SHP77 treated with DMSO at 0.1 percent for 48 hours (cell line): Measurements from ENCODE around the gene AFMID.
"Not testable (repeated sequence)": the region's sequence is repeated elsewhere in the genome, so short reads cannot be mapped to it uniquely, and the experiment has no call there.

Experiments used
- DNase-seq: peaks from one replicate; lab custom pipeline; 2025; lab: John Stamatoyannopoulos, UW

AFMID gene

DNA sequence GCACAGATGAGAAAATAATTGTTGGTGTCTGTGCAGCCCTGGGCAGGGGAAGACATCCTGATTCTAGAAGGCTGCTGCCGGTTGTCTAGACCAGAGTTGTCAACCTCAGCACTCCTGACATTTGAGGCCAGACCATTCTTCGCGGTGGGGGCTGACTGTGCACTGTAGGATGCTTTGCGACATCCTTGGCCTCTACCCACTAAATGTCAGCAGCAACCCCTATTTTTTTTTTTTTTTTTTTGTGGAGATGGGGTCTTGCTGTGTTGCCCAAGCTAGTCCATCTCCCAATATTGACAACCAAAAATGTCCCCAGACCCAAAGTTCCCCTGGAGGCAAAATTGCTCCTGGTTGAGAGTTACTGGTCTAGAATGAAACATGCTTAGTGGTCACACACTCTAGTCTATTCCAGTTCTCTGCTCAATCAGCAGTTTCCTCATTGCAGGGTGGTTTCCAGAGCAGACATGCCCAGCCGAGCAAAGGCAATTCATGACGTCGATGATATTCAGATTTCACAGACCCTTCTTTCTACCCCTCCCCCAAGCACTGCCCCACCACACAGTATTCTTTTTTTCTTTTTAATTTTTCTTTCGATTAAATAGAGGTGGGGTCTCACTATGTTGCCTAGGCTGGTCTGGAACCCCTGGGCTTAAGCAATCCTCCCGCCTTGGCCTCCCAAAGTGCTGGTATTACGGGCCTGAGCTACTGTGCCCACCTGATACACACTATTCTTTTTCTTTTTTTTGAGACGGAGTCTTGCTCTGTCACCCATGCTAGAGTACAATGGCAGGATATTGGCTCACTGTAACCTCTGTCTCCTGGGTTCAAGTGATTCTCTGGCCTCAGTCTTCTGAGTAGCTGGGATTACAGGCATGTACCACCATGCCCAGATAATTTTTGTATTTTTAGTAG is 32.0 kb upstream of the AFMID start:
- no peak for DNase-seq

DNA sequence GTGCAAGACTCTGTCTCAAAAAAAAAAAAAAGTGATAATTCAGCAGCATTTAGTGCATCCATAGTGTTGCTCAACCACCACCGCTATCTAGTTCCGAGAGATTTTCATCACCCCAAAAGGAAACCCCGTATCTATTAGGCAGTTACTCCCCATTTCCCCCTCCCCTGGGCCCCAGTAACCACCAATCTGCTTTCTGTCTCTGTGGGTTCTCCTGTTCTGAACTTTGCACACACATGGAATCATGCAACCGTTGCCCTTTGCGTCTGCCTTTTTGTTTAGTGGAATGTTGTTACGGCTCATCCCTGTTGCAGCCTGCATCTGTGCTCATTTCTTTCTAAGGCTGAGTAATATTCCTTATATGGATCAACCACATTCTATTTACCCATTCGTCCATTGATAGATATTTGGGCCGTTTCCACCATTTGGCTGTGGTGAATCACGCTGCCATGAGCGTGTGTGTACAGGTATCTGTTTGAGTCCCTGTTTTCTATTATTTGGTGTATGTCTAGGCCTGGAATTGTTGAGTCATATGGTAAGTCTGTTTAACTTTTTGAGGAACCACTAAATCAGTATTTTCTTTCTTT is 27.5 kb upstream of the AFMID start:
- DNase-seq: no peak

DNA sequence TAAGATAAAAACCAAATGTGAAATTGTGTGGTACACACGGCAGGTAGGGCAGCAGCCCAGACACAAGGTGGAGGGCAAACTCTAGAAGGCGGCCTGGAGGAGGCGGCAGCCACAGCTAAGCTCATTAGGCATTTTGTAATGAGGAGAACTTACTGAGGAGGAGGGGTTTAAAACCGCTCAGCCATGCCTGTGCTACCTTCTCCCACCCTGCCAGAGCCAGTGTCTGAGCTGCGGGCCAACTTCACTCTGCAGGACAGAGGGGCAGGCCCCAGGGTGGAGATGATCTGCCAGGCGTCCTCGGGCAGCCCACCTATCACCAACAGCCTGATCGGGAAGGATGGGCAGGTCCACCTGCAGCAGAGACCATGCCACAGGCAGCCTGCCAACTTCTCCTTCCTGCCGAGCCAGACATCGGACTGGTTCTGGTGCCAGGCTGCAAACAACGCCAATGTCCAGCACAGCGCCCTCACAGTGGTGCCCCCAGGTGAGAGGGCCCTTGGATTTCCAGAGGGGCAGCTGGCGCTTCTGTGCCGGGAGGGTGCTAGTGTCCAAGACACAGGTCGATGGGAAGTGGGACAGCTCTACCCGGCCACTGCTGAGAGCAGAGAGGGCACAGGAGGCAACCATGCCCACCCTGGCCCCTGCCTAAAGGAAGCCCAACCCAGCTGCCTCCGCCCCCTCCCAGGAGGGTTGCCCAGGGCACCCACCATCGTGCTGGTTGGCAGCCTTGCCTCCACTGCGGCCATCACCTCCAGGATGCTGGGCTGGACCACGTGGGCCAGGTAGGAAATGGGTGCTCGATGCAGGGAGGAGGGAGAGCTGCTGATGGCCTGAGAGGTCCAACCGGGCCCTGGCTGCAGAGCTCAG is 23.0 kb upstream of the AFMID start:
- no peak for DNase-seq

DNA sequence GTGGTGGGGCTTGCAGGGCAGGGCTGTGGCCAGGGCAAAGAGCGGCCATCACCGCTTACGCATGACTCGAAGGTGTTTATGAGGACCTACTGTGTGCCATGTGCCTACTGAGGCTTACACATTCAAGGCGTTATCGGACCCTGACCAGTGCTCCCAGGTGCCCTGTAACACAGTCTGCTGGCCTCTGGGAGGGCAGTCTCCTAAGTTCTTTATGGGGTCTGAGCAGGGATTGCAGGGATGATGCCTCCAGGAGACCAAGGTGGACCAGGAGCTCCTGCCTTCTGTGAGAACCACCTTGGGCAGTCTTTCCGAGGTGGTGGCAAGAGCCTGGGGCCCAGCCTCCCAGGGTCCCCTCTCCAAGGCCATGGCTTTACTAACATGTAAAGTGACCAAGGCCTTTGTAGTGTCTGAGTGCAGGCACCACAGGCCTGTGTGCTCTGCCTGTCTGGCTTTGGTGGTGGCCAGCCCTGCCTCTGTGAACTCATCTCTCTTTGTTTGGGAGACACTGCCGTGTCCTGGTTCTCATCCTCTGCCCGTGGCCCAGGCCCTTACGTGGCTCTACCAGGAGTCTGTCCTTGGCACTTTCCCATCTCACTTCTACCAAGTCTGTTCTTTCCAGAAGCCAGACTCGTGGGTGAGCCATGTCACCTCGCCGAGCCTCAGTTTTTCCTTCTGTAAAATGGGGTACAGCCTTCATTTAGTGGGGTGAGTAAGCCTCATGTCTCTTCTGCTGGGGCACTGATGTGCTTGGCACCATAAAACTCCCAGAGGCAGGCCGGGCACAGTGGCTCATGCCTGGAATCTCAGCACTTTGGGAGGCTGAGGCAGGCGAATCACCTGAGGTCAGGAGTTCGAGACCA is 22.2 kb upstream of the AFMID start:
- no peak for DNase-seq

DNA sequence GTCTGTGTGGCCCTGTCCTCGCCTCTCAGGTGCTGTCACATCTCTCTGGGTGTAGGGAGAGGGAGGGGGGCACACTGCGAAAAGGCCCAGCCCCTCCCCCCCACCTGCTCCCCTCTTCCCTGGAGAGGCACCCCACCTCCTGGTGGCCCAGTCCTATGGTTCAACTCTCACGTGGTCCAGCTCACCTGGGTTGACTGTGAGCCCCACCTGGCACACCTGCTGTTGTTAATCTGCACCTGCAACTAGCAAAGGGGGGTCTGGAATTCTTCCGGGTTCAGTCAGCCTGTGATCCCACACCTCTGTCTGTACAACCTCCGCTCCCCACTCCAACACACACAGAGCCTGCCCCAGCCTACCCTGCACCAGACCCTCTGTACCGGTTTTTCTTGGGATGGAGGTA is 20.7 kb upstream of the AFMID start:
- DNase-seq: no peak

DNA sequence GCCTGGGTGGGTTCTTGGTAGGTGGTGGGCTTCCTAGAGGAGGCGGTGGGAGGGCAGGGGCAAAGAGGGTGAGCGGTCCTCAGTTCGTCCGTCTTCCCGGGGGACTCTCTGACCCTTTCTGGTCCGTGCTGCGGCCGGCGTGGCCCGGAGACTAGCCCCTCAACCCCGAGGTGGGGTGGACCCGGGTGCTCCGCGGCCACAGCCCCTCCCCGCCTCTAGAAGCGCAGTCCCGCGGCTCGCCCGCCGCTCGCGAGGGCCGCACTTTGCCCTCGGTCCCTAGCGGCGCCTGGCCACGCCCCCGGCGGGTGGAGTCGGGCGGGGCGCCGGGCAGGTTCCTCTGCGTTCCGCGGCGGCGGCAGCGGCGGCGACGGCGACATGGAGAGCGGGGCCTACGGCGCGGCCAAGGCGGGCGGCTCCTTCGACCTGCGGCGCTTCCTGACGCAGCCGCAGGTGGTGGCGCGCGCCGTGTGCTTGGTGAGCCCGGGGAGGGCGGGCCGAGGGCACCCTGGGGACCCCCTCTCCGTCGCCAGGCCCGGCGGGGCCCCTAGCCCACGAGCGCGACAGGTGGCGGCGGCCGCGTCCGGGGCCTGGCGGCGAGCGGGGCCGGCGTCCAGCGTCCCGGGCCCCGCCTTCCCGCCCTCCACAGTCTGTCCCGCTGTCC is 18.8 kb upstream of the AFMID start, which contains the start of gene SYNGR2:
SYNGR2 (plus strand) TSS at position 340 of the 661 bp plus-strand sequence; CDS start at position 376, 36 bp downstream.
- peak; percentile 43 for DNase-seq

DNA sequence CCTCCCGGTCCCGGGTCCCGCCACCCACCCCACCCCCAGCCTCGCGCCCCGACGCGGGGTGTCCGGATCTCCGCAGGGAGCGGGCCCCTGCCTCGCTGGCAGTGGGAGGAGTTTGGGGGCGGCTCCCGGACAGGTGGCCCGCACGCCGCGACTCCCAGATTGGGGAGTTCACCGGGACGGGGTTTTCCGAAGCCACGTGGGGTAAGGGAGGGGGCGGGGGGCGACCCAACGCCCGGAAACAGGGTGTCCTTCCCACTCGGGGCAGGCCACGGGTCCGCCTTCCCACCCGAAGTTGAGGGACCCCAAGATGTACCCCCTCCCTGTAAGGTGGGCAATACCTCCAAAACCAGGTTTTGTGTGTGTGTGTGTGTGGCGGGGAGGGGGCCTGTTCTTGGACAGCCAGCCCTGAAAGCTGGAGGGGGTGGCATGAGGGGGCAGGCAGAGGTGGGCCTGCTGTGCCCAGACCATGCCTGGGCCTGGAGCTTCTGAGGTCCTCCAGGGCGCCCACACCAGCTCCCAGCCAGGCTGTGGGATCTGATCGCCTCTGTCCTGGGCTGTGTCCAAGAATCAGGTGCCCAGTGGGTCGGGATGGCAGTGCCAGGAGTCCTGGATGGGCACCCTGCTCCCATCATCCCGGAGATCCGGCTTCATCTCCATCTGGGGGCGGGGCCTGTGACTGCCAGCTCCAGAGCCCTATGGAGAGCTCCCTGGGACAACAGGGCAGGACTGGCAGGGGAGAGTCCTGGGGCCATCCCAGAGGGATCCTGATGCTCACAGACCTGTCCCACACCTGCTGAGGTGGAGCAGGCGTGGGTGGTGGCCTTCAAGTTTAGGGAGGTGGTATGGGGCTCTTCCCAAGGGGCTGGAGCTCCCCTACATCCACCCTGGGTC is 18.0 kb upstream of the AFMID start:
- DNase-seq: no peak

DNA sequence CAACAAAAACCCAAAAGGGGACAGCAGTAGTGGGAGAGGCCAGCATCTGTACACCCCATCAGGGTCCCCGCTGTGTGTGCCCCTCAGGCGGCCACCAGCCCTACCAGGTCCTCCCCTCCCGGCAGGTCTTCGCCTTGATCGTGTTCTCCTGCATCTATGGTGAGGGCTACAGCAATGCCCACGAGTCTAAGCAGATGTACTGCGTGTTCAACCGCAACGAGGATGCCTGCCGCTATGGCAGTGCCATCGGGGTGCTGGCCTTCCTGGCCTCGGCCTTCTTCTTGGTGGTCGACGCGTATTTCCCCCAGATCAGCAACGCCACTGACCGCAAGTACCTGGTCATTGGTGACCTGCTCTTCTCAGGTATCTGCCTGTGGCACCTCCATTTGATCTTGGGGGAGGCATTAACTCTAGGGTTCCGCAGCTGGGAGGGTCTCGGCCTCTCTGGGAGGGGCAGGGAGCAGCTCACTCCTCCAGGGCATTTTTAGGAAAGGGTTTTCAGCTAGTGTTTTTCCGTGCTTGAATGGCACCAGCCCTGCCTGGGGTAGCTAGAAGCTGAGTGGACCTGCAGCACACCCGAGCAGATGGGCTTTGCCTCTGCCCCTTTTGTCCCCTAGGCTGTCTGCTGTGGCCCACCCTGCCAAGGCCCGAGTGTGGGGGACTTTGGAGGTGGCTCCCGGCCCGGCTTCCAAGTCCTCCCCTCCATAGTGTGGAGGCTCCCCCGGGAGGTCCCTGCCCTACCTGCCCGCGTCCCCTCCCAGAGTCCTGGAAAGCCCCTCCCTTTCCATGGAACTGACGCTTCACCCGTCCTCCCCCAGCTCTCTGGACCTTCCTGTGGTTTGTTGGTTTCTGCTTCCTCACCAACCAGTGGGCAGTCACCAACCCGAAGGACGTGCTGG is 16.2 kb upstream of the AFMID start:
- DNase-seq: no peak

DNA sequence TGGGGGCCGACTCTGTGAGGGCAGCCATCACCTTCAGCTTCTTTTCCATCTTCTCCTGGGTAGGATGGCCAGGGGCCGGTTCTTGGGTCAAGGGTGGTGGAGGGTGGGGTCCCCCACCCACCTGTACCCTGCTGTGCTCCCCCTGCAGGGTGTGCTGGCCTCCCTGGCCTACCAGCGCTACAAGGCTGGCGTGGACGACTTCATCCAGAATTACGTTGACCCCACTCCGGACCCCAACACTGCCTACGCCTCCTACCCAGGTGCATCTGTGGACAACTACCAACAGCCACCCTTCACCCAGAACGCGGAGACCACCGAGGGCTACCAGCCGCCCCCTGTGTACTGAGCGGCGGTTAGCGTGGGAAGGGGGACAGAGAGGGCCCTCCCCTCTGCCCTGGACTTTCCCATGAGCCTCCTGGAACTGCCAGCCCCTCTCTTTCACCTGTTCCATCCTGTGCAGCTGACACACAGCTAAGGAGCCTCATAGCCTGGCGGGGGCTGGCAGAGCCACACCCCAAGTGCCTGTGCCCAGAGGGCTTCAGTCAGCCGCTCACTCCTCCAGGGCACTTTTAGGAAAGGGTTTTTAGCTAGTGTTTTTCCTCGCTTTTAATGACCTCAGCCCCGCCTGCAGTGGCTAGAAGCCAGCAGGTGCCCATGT is 15.4 kb upstream of the AFMID start:
- not testable (repeated sequence) for DNase-seq

DNA sequence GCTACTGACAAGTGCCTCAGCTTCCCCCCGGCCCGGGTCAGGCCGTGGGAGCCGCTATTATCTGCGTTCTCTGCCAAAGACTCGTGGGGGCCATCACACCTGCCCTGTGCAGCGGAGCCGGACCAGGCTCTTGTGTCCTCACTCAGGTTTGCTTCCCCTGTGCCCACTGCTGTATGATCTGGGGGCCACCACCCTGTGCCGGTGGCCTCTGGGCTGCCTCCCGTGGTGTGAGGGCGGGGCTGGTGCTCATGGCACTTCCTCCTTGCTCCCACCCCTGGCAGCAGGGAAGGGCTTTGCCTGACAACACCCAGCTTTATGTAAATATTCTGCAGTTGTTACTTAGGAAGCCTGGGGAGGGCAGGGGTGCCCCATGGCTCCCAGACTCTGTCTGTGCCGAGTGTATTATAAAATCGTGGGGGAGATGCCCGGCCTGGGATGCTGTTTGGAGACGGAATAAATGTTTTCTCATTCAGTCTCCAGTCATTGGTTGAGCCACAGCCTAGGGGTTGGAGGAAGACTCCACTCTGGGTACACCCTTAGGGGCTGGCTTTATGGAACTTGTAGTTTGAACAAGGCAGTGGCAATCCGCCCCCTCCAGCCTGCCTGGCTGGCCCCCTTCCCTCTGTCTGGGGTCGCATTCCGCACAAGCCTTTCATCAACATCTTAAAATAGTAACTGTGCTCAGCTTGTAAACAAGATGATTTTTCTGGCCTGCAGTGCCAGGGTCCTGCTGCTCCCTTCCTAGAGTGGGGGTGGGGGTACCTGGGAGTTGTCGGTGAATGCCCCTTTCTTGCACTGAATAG is 14.7 kb upstream of the AFMID start:
- no peak for DNase-seq

DNA sequence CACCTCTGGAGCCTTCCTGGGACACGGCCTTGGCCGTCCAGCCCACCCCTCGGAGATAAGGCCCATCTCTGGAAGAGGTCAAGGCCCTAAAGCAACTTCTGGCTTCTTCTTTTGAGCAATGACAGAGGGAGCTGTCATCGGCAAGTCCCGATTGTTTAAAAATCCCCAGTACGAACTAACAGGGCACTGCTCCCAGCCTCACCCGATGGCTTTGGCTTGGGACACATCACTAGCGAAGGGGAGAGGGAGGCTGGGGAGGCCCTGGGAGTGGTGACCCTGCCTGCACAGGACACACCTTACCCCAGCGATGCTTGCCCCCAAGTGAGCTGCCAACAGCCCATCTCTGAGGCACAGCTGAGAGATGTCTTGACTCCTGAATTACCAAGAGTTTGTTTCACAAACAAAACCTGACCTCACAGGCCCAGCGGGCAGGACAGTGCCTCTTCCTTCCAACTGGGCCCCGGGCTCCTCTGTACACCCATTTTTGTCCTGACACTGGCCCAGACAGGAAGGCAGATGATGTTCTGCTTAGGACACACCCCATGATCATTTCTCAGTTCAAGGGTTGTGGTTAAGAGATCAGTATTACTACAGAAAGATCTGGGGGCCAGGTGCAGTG is 14.0 kb upstream of the AFMID start:
- DNase-seq: no peak

DNA sequence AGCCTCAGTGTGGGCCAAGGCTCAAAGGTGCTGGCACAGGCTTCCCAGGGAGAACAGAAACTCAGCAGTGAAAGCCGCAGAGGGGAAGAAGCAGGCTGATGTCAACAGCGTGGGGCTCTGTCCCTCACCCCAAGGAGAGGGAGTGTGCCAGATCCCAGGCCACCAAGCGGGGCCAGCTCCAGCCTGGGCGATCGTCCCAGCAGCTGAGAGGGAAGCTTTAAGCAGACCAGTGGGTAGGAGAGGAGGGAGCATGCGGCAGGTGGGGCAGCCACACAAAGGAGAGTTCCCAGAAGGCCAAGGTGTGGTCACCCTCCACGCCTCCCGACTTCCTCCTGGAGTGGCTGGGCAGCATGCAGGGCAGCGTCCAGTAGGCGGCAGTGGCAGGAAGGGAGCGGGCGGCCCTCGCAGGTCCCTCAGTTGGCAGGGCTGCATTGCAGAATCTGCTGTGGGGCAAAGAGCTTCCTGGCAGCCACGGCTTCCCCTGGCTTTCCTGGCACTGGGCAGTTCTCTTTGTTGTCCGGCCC is 12.8 kb upstream of the AFMID start:
- DNase-seq: peak; percentile 88

DNA sequence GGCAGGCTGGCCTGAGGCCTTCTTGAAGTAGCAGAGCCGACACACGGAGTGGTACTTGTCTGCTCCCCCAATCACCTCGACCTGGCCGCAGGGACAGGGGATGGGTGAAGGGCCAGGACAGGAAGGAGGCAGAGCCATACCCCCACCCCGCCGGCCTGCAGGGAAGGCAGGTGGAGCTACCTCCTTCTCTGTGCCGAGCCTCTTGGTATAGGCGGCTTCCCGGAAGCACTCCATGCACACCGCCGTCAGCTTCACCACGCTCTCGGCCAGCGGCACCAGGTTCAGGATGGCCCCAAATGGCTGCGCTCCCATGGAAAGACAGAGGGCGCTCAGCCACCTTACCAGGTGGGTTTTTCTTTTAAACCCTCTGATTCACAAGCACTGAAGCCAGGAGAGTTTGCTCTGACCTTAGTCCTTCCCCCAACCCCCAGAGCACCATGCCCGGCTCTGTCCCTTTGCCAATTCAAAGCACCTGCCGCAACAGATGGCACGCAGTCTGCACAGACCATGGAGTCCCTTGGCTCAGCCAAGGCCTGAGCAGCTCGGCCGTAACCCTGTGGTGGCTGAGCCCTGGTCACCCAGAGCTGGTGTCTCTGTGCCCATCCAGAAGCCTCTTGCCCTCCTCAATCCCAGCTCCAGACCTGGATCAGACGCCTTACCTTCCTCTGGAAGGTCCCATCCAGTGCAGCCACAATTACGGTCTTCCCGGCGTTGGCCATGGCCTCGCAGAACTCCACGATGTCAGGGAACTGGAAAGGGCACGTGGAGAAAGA is 12.1 kb upstream of the AFMID start:
- DNase-seq: peak; percentile 83

DNA sequence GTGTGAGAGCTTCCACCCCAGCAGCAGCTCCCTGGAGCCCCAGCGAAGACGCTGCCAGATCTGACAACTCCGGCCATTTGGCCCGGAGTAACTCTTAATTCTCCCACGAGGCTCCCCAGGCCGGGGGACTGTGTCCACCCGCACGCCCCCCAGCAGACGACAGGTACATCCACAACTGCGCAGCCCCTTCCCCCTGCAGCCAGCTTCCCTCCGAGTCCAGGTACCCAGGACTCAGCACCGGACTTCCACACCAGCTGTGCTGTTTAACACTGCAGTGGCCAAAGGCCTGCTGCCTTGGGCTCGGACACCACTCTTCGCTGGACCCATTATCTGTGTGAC is 11.6 kb upstream of the AFMID start:
- no peak for DNase-seq

DNA sequence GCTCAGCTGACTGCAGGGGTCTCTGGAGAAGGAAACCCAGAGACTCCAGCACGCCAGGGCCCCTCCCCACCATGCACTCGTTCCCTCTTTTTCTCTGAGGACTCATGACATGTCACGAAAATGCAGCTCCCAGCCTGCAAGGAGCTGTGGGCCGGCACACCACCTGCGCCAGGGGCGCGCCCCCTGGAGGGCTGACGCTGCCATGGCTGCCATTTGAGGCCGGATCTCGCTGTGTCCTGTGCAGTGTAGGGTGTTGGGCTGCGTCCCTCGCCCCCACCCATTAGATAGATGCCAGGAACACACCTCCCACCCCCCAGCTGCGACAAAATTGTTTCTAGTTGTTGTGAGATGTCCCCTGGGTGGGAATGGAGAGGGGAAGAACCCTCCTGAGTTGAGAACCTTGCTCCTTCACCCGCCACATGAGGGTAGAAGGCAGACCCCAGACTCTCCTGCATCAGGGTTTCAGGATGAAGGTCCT is 10.6 kb upstream of the AFMID start:
- DNase-seq: peak; percentile 78

DNA sequence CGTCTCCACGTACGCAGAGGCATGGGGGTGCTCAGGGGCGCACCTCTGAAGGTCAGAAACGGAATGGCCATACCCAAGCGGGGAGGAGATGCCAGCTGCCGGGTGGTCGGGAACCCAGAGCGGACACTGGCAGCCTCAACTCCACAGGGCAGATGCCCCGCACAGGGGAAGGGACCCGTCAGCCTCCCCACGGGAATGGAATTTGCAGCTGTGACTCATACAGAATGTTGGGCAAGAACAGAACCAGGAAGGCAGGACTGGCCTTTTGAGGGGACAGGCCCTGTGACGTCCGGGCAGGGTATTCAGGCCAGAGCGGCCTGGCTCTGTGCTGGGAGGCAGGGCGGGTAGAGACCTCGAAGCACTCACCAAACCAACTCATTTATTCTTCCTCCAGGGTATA is 7.8 kb upstream of the AFMID start:
- DNase-seq: no peak
